ENCODE data around the gene SP110.
A peak's percentile ranks its signal among the peaks of the same experiment; 100 is the strongest.
"Not testable (repeated sequence)": the region's sequence is repeated elsewhere in the genome, so short reads cannot be mapped to it uniquely, and the experiment has no call there.

SP110 gene

GRCh38 chr2:230219419-230220331, at the start of gene SP110:
Gene SP110 (minus strand): TSS chr2:230219984. CDS start chr2:230216927, 3,057 bp downstream.
- DNase-seq: peak; percentile 70

- no peak for DNase-seq
Measured at GRCh38 chr2:230268606-230269243, 48.9 kb upstream of the SP110 start.

GRCh38 chr2:230267556-230267955, 47.8 kb upstream of the SP110 start:
- DNase-seq: no peak

GRCh38 chr2:230267059-230267458, 47.3 kb upstream of the SP110 start:
- DNase-seq: no peak

GRCh38 chr2:230266638-230267037, 46.9 kb upstream of the SP110 start:
- no peak for DNase-seq

GRCh38 chr2:230264945-230265344, 45.2 kb upstream of the SP110 start:
- DNase-seq: not testable (repeated sequence)

- no peak for DNase-seq
Measured at GRCh38 chr2:230262246-230262645, 42.5 kb upstream of the SP110 start.

- DNase-seq: no peak
Measured at GRCh38 chr2:230258483-230258882, 38.7 kb upstream of the SP110 start.

- no peak for DNase-seq
Measured at GRCh38 chr2:230256733-230257332, 37.0 kb upstream of the SP110 start.

- no peak for DNase-seq
Measured at GRCh38 chr2:230254152-230254881, 34.5 kb upstream of the SP110 start.

- DNase-seq: no peak
Measured at GRCh38 chr2:230250231-230250630, 30.4 kb upstream of the SP110 start.

- DNase-seq: no peak
Measured at GRCh38 chr2:230246206-230246605, 26.4 kb upstream of the SP110 start.

- no peak for DNase-seq
Measured at GRCh38 chr2:230244211-230244610, 24.4 kb upstream of the SP110 start.

- no peak for DNase-seq
Measured at GRCh38 chr2:230234845-230235244, 15.1 kb upstream of the SP110 start.

- DNase-seq: no peak
Measured at GRCh38 chr2:230234122-230234722, 14.4 kb upstream of the SP110 start.

GRCh38 chr2:230231251-230231650, 11.5 kb upstream of the SP110 start:
- DNase-seq: no peak

- no peak for DNase-seq
Measured at GRCh38 chr2:230230496-230231200, 10.9 kb upstream of the SP110 start.

GRCh38 chr2:230230087-230230486, 10.3 kb upstream of the SP110 start:
- no peak for DNase-seq

GRCh38 chr2:230227216-230227615, 7.4 kb upstream of the SP110 start:
- DNase-seq: no peak

GRCh38 chr2:230226051-230226551, 6.3 kb upstream of the SP110 start:
- no peak for DNase-seq

- DNase-seq: peak; percentile 81 to 82
Measured at GRCh38 chr2:230225486-230225885, 5.7 kb upstream of the SP110 start, which contains the start of gene SP140. Gene SP140 (plus strand): TSS chr2:230225736. CDS start chr2:230225845, 109 bp downstream.

- no peak for DNase-seq
Measured at GRCh38 chr2:230224458-230224857, 4.7 kb upstream of the SP110 start.

All from activated CD4-positive, alpha-beta T cell treated with anti-CD3 and anti-CD28 coated beads, Interleukin-2, amount 50 U/mL, for 4 hours (primary cell).